ENCODE measurements around the gene LIAS. TPM values are rescaled to one million over a fixed set of nuclear protein-coding genes. Genes with fewer than 3 reads are reported as not detected.

LIAS gene
- total and polyA plus RNA-seq, 4 donors = 8.6 to 26.7 (median 12.5) TPM

GRCh38 chr4:39451423-39452023, 7.3 kb upstream of the LIAS start:
- no peak overlapping the region for H3K4me3 ChIP-seq
- no peak for DNase-seq
- no peak overlapping the region for H3K27ac ChIP-seq (ENCODE audit: low read depth in 1 of 2, low read length in 1 of 2)
- ATAC-seq (ENCODE audit: insufficient read depth, low FRiP score) = no peak
- H3K9ac ChIP-seq (ENCODE audit: insufficient read depth in 1 of 2, low read length in 2 of 2) = no peak overlapping the region
- H3K36me3 ChIP-seq (ENCODE audit: control insufficient read depth in 4 of 4, insufficient read depth in 4 of 4, low read length in 4 of 4) = peaks cover 14 to 43% (median 29%) of the 10 kb centered on the region in 4 donors
- H3K9me3 ChIP-seq (ENCODE audit: control insufficient read depth in 4 of 4, insufficient read depth in 3 of 4, low read length in 3 of 4) = no peaks in the 10 kb centered on the region
- no peaks in the 10 kb centered on the region for H3K27me3 ChIP-seq (ENCODE audit: control insufficient read depth in 3 of 3, insufficient read depth in 3 of 3, low read length in 2 of 3)
- peaks cover 0 to 7% (median 5%) of the 10 kb centered on the region in 5 donors for H3K4me1 ChIP-seq (ENCODE audit: control insufficient read depth in 5 of 5, insufficient read depth in 5 of 5, low read length in 5 of 5)
- TF ChIP-seq CTCF (IDR thresholded peaks at IDR 0.05; ENCODE audit: control extremely low read depth, extremely low read depth) = no peak
- WGBS, 2 donors = 89 to 95% methylated on average over 6 of the region's 6 CpGs

- Histone ChIP-seq H3K4me3 (no peak overlapping the region), H3K4me1 (ENCODE audit: control insufficient read depth in 5 of 5, insufficient read depth in 5 of 5, low read length in 5 of 5) (peaks cover under 1 to 11% (median 5%) of the 10 kb centered on the region in 5 donors), H3K27me3 (ENCODE audit: control insufficient read depth in 3 of 3, insufficient read depth in 3 of 3, low read length in 2 of 3) (no peaks in the 10 kb centered on the region), H3K27ac (ENCODE audit: low read depth in 1 of 2, low read length in 1 of 2) (no peak overlapping the region), H3K9me3 (ENCODE audit: control insufficient read depth in 4 of 4, insufficient read depth in 3 of 4, low read length in 3 of 4) (no peaks in the 10 kb centered on the region), H3K36me3 (ENCODE audit: control insufficient read depth in 4 of 4, insufficient read depth in 4 of 4, low read length in 4 of 4) (peaks cover 21 to 50% (median 36%) of the 10 kb centered on the region in 4 donors), H3K9ac (ENCODE audit: insufficient read depth in 1 of 2, low read length in 2 of 2) (no peak overlapping the region)
- TF ChIP-seq CTCF (IDR thresholded peaks at IDR 0.05; ENCODE audit: control extremely low read depth, extremely low read depth) = no peak
- DNase-seq (no peak), ATAC-seq (ENCODE audit: insufficient read depth, low FRiP score) (no peak)
- WGBS, 2 donors = 91 to 94% methylated on average over 6 of the region's 6 CpGs
These were observed 6.5 kb upstream of the LIAS start for GRCh38 chr4:39452153-39452859.

- Histone ChIP-seq H3K9me3 (ENCODE audit: control insufficient read depth in 4 of 4, insufficient read depth in 3 of 4, low read length in 3 of 4) (no peaks in the 10 kb centered on the region), H3K4me1 (ENCODE audit: control insufficient read depth in 5 of 5, insufficient read depth in 5 of 5, low read length in 5 of 5) (peaks cover 0 to 14% (median 8%) of the 10 kb centered on the region in 5 donors), H3K27ac (ENCODE audit: low read depth in 1 of 2, low read length in 1 of 2) (no peak overlapping the region), H3K36me3 (ENCODE audit: control insufficient read depth in 4 of 4, insufficient read depth in 4 of 4, low read length in 4 of 4) (peaks cover 21 to 52% (median 37%) of the 10 kb centered on the region in 4 donors), H3K4me3 (no peak overlapping the region), H3K27me3 (ENCODE audit: control insufficient read depth in 3 of 3, insufficient read depth in 3 of 3, low read length in 2 of 3) (no peaks in the 10 kb centered on the region), H3K9ac (ENCODE audit: insufficient read depth in 1 of 2, low read length in 2 of 2) (no peak overlapping the region)
- ATAC-seq (ENCODE audit: insufficient read depth, low FRiP score) = no peak
- TF ChIP-seq CTCF (IDR thresholded peaks at IDR 0.05; ENCODE audit: control extremely low read depth, extremely low read depth) = no peak
- no peak for DNase-seq
- 89 to 90% methylated on average over 11 of the region's 11 CpGs for WGBS, 2 donors
These were observed 5.8 kb upstream of the LIAS start for GRCh38 chr4:39452860-39453587.

All from lung (tissue), 12 donors.